ENCODE measurements around the gene RAPGEF1.
"Not testable (repeated sequence)": the region's sequence is repeated elsewhere in the genome, so short reads cannot be mapped to it uniquely, and the experiment has no call there.

The RAPGEF1 gene

GRCh38 chr9:131554087-131554842 lies 185.6 kb downstream of the RAPGEF1 start:
- no peak for DNase-seq

DNA sequence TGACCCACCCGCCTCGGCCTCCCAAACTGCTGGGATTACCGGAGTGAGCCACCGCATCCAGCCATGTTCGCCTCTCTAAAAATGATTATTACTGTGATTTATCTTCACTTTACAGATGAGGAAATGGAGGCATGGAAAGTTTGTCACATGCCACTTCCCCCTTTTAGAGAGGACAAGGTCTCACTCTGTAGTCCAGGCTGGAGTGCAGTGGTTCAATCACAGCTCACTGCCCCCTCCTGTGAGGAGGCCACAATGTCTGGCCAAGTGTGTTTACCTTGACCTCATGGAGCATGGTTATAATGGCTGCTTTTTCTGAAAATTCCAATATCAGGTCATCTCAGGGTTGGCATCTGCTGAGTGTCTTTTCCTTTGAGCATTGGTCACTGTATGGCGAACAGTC lies 187.8 kb downstream of the RAPGEF1 start:
- DNase-seq, result no peak

- not testable (repeated sequence) for DNase-seq
These were observed 189.4 kb downstream of the RAPGEF1 start for GRCh38 chr9:131550465-131550864.

DNA sequence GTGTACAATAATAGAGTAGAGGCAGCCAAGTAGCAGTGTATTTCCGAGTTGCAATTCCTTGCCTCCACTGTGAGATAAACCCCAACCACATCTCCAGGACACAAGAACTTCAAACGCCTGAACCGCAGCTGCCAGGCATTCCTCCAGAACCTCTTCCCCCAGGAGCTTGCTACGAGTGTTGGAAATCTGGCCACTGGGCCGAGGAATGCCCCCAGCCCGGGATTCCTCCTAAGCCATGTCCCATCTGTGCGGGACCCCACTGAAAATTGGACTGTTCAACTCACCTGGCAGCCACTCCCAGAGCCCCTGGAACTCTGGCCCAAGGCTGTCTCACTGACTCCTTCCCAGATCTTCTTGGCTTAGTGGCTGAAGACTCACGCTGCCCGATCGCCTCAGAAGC lies 190.7 kb downstream of the RAPGEF1 start:
- not testable (repeated sequence) for DNase-seq

- DNase-seq, result no peak
These were observed 193.4 kb downstream of the RAPGEF1 start for GRCh38 chr9:131546336-131547084.

DNA sequence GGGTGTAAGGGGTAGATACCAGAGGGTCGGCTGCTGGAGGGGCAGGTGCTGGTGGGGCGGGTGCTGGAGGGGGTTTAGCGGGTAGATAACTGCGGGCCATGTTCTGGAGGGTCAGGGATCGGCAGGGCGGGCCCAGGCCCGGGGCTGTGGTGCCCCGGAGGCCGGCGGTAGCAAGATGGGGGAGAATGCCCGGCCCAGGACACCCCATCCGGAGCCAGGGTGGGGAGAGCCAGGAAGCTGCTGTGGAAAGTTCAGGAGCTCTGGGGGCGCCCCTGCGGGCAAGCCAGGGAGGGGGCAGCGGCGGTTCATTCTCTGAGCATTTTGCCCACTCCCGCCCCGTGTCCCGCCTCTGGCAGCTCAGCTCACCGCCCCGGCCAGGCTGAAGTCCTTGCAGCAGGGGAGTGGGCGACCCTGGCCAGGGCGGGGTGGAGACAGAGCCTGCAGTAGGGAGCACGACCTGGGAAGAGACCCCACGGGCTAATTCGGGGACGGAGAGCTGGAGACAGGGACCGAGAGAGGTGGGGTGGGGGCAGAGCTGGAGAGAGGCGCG lies 194.0 kb downstream of the RAPGEF1 start:
- no peak for DNase-seq

GRCh38 chr9:131545003-131545785 lies 194.7 kb downstream of the RAPGEF1 start, which contains the start of gene PRRT1B:
Gene PRRT1B, plus strand, starts transcription at chr9:131545523. Its CDS starts 93 bp downstream, at chr9:131545616.
- DNase-seq, result no peak

DNA sequence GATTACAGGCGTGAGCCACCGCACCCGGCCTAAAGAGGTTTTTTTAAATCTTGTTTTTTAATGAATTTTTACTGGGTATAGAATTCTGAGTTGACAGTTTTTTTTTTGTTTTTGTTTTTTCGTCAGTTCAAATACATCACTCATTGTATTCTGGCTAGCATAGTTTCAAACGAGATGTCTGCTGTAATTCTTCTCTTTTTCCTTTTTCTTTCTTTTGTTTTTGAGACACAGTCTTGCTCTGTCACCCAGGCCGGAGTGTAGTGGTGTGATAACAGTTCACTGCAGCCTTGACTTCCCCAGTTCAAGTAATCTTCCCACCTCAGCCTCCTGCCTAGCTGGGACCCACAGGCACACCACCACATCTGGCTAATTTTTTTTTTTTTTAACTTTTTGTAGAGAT lies 196.7 kb downstream of the RAPGEF1 start:
- DNase-seq, result no peak

DNA sequence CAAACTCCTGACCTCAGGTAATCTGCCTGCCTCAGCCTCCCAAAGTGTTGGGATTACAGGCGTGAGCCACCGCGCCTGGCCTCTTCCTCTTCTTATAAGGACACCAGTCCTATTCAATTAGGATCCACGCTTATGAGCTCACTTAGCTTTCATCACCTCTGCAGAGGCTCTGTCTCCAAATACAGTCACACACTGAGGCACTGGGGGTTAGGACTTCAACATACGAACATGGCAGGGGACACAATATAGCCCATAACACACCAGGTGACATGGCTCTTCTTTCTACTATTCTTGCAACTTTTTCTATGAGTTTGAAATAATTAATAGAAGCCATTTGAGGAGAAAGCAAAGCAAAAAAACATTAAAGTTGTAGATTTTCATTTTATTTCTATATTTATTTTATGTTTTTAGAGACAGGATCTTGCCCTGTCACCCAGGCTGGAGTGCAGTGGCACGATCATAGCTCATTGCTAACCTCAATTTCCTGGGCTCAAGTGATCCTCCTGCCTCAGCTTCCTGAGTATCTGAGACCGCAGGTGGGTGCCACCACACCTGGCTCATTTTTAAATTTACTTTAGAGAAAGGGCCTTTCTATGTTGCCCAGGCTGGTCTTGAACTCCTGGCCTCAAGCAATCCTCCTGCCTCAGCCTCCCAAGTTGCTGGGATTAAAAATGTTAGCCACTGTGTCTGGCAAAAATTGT lies 200.5 kb downstream of the RAPGEF1 start:
- DNase-seq, result no peak

- DNase-seq, result no peak
These were observed 201.9 kb downstream of the RAPGEF1 start for GRCh38 chr9:131537946-131538345.

DNA sequence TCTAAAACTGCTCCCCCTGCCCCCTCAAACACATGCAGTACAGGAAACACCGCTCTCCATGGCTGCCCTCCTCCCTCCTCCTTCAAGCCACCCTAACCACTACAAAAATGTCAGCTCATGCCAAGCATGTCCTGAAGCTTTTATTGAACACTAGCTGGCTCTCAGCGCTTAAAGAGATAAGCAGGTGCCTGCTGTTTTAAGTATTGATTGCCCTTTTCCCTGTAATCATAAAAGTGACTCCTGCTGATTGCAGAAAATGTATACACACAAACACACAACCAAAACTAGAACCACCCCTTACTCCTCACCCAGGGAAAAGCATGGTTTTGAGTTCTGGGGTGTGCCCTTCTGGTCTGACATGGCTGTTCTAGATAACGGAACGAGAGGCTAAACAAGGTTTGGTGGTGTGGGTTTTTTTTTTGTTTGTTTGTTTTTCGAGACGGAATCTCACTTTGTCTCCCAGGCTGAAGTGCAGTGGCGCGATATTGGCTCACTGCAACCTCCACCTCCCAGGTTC lies 205.1 kb downstream of the RAPGEF1 start:
- no peak for DNase-seq

DNA sequence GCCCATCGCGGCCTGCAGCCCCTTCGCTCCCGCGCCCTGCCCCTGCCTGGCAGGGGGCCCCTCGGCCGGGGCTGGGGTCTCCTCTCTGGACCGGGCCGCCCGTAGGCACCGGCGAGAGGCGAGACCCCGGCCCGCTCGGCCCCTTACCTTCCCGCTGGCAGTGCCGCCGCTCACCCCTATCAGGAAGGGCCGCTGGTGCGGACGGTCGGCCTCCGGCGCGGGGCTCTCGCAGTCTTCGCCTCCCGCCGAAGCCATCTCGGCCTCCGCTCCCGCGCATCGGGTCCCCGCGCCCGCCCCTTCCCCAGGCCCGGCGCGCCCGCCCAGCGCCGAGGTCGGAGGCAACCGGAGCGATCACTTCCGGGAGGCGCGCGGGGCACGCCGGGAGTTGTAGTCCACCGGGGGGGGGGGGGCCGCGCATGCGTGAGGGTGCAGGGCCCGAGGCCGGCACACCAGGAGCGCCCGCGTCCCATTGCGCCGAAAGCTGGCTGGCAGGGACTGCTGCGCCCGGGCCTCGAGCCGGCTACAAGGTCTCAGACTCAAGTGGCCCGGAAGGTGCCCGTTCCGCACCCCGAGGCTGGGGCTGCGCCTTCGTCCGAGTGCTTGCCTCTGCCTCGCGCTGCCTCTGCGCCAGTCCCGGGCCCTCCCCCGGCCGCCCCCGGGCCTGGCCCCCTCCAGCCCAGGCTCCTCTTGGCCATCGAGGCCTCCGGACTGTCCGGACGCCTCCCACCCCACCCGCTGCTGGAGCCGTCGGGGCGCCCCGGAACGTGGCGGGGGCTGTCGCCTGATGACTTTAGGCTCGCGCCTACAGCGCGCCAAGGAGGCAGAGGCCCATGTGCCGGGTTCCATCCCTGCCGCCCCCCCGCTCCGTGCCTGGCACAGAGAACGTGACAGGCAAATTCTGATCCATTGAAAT lies 208.7 kb downstream of the RAPGEF1 start, which contains the start of gene UCK1:
UCK1 (minus strand) TSS at position 344 of the 913 bp plus-strand sequence; CDS start at position 255, 89 bp downstream.
- DNase-seq, result peak; percentile 52

GRCh38 chr9:131530546-131530919 lies 209.3 kb downstream of the RAPGEF1 start:
- no peak for DNase-seq

DNA sequence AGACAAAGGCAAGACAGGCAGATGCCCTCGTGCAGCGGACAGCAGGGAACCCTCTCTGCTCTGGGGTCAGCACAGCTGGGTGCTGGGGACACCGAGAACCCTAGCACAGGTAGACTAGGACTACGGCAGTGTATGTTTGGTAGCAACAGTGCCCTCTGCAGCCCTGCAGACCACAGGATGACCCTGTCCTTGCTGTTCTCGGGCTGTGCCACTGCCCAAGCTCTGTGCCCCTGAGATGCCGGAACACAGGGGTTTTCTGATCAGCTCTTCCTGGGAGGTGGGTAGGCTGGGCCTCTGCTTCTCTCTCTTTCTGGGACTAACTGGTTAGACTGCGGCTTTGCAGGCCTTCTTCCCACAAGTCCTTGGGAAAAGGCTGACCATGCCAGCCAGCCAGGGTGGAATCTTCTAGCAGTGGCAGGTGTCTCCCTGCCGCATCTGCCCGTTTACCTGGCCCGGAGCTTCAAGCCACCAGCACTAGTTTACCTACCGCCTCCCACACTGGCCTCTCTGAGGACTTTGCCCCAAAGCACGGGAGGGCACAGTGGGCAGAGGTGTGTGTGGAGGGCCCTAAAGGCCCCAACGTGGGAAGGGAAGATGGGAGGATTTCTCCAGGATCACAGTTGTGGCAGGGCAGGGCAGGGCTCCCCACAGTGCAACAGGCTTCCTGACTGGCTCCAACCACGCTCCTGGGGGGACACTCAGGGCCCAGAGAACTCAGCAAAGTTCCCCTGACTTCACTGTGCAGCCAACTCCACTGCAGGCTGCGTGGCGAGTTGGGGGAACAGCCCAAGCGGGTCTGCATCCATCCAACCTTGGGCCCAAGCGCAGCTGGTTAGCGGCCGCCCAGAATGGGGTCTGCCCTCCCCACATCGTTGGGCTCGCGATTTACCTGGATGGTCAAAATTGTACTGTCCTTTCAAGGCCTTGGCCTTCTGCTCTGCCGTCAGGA lies 210.0 kb downstream of the RAPGEF1 start:
- no peak for DNase-seq

DNA sequence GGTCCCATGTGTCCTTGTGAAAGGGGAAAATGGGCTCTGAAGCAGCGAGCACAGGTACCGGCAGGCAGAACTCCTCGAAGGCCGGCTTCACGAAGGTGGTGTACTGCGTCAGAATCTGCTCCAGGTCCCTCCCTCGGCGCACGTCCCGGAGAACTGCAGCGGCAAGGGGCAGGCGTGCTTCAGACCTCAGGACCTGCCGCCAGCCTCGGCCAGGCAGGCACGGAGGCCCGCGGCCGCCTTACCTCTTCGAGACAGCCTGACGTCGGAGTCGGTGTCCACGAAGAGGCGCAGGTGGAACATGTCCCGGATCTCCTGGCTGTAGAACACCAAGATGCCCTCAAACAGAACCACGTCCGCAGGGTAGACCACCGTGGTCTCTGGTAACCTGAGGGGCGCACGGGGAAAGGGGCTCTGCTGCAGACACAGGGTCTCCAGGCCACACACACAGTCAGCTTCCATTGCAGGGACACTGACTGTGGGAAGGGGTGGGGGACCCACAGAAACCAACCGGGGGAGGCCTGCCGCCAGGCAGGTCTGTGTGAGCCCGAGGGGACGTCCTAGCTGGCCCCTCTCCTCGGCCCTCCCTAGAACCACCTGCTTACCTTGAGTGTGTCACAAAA lies 210.9 kb downstream of the RAPGEF1 start:
- DNase-seq, result no peak

DNA sequence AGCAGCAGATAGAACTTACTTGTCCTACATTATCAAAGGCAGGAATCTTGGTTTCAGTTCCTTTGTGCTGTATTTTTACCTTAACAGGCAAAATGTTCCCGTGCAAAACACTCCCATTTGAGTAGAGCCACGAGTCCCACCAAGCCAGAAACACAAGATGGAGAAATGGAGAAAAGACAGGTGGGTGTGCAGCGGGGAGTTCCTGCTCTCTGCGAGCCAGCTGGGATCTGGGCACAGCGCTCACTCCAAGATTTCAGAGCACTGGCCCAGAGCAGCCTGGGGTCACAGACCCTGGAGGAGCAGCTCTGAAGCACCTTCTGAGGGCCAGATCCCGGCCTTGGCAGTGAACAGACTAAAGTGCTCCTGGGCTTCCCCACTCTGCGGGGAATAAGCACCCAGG lies 211.7 kb downstream of the RAPGEF1 start:
- DNase-seq, result no peak
